Parathyroid adenoma (tissue), 2 donors: ENCODE results near the gene VTA1.
"Not testable (repeated sequence)": the region's sequence is repeated elsewhere in the genome, so short reads cannot be mapped to it uniquely, and the experiment has no call there.

Source experiments
- H2AFZ ChIP-seq: fragments of 300-600 bp; sonication (generic); one replicate; pipeline ENCODE4 v1.7.0; 2017; ENCODE audit warnings: antibody characterized with exemption, mild to moderate bottlenecking
- H3K27ac ChIP-seq: fragments of 300-600 bp; sonication (generic); one replicate; pipeline ENCODE4 v1.7.0; 2017
- H3K27me3 ChIP-seq: fragments of 300-600 bp; sonication (generic); one replicate; pipeline ENCODE4 v1.7.0; 2017; ENCODE audit warnings: low read length; ENCODE audit not compliant: control insufficient read depth, insufficient read depth
- H3K36me3 ChIP-seq: fragments of 300-600 bp; sonication (generic); one replicate; pipeline ENCODE4 v1.7.0; 2017; ENCODE audit warnings: low read length; ENCODE audit not compliant: control insufficient read depth, insufficient read depth
- H3K4me1 ChIP-seq: fragments of 300-600 bp; sonication (generic); one replicate; pipeline ENCODE4 v1.7.0; 2017; ENCODE audit warnings: control low read depth
- H3K4me2 ChIP-seq: fragments of 300-600 bp; sonication (generic); one replicate; pipeline ENCODE4 v1.7.0; 2017; ENCODE audit warnings: low read length
- H3K4me3 ChIP-seq: fragments of 300-600 bp; sonication (generic); one replicate; pipeline ENCODE4 v1.7.0; 2017; ENCODE audit warnings: low read depth, low read length
- H3K79me2 ChIP-seq: fragments of 300-600 bp; sonication (generic); one replicate; pipeline ENCODE4 v1.7.0; 2017; ENCODE audit warnings: control low read depth
- H3K9ac ChIP-seq: fragments of 300-600 bp; sonication (generic); one replicate; pipeline ENCODE4 v1.7.0; 2017; ENCODE audit warnings: mild to moderate bottlenecking
- H3K9me3 ChIP-seq: fragments of 300-600 bp; sonication (generic); one replicate; pipeline ENCODE4 v1.7.0; 2017; ENCODE audit warnings: low read length; ENCODE audit not compliant: control insufficient read depth
- TF ChIP-seq, protein P1 (sequence below): fragments of 300-600 bp; sonication (generic); IDR thresholded peaks from one replicate; pipeline ENCODE4 v1.7.0; 2017; ENCODE audit warnings: antibody characterized with exemption, mild to moderate bottlenecking
- donor health status: primary hyperparathyroidism.

The VTA1 gene

DNA sequence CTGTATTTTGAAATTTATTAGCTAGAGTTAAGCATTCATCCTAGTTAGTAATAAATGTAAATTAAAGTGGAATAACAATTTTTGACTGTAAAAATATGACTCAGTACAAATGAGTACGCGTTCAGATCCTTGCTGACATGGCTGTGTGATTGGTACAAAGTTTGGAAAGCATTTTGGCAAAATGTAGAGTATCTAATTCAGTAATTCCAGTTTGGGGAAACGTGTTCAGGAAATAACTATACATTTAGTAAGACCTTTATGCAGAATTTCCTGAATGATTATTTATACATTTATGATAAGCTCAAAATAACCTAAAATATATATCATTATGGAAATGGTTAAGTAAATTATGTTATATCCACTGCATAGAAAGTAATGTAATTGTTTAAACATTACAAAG lies 8.0 kb downstream of the VTA1 start:
- no peak overlapping the region for H3K9ac ChIP-seq
- no peaks in the 10 kb centered on the region for H3K9me3 ChIP-seq
- no peak overlapping the region for H3K27ac ChIP-seq
- TF ChIP-seq, protein P1, sequence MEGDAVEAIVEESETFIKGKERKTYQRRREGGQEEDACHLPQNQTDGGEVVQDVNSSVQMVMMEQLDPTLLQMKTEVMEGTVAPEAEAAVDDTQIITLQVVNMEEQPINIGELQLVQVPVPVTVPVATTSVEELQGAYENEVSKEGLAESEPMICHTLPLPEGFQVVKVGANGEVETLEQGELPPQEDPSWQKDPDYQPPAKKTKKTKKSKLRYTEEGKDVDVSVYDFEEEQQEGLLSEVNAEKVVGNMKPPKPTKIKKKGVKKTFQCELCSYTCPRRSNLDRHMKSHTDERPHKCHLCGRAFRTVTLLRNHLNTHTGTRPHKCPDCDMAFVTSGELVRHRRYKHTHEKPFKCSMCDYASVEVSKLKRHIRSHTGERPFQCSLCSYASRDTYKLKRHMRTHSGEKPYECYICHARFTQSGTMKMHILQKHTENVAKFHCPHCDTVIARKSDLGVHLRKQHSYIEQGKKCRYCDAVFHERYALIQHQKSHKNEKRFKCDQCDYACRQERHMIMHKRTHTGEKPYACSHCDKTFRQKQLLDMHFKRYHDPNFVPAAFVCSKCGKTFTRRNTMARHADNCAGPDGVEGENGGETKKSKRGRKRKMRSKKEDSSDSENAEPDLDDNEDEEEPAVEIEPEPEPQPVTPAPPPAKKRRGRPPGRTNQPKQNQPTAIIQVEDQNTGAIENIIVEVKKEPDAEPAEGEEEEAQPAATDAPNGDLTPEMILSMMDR, result no peak
- no peak overlapping the region for H3K4me3 ChIP-seq
- no peak overlapping the region for H3K4me2 ChIP-seq
- no peak overlapping the region for H2AFZ ChIP-seq
- H3K4me1 ChIP-seq, result peaks cover 10% of the 10 kb centered on the region
- H3K79me2 ChIP-seq, result peaks cover 23% of the 10 kb centered on the region
- H3K36me3 ChIP-seq, result no peaks in the 10 kb centered on the region
- H3K27me3 ChIP-seq, result no peaks in the 10 kb centered on the region

DNA sequence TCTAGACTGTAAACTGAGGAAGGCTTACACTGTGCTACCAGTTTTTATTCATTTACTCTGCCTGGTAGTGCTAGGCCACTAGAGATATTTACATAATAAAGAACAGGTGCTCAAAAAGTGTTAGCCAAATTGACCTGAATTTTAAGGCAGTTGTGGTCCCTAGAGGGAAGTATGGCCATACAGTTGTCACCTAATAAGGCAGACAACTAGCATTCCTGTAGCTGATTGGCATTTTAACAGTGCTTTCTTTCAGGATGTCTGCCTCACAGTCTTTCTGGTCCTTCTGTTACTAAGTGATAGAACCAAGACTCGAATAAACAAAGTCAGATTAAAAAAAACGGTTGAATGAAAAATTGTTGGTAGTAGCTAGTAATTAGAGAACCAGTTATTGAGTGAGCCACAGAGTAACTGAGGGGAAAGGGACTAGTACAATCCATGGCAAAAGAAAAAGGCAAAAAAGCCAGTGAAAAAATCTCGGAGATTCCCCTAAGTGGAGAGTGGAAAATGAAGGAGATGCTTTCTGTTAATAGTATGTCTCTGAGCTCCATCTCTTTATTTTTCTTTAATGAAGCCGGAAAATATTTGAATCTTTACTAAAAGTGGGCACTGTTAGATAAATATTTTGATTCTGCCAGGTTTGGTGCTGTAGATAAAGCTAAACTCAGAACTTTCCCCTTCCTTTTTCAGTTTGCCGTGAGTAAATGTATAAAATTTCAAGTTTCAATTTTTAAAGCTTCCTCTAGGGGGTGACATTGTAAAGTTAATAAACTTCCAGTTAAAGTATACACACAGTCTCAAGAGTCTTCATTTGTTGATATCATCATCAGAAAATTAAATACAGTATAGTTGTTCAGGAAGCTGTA lies 9.1 kb downstream of the VTA1 start:
- Histone ChIP-seq H3K36me3 (no peaks in the 10 kb centered on the region), H3K9ac (no peak overlapping the region), H3K27ac (no peak overlapping the region), H3K4me2 (no peak overlapping the region), H3K4me1 (peaks cover 10% of the 10 kb centered on the region), H2AFZ (no peak overlapping the region), H3K79me2 (peaks cover 26% of the 10 kb centered on the region), H3K4me3 (no peak overlapping the region), H3K9me3 (no peaks in the 10 kb centered on the region), H3K27me3 (no peaks in the 10 kb centered on the region)
- TF ChIP-seq, protein P1, result peak; percentile 34

DNA sequence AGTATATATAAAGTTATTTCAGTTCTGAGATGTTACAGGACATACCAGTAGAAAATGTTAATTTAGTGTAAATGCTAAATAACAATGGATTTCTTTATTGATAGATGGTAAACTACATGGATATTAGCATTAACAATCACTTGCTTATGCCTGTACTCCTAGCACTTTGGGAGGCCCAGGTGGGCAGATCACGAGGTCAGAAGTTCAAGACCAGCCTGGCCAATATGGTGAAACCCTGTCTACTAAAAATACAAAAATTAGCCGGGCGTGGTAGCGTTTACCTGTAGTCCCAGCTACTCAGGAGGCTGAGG lies 9.7 kb downstream of the VTA1 start:
- not testable (repeated sequence) for H3K4me2 ChIP-seq, H3K4me3 ChIP-seq, H2AFZ ChIP-seq, H3K27ac ChIP-seq, H3K27me3 ChIP-seq, H3K36me3 ChIP-seq, H3K9me3 ChIP-seq, H3K9ac ChIP-seq
- H3K79me2 ChIP-seq, result peaks cover 27% of the 10 kb centered on the region
- peaks cover 10% of the 10 kb centered on the region for H3K4me1 ChIP-seq

DNA sequence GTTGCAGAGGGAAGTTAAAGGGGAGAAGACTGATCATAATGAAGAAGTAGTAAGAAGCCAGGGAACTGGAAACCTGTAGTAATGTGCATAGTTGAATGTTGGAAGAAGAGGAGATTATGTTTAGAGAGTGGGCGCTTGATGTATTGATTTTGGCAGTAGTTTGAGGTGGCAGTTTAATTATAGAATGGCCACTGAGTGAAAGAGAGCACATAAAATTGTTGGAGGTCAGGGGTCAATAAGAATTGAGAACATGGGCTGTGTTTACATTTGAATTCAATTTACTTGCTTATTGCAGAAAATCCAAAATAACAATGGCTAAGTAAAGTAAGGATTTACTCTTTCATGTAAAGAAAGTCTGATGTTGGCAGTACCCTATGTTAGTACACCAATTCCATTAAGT lies 15.7 kb downstream of the VTA1 start:
- Histone ChIP-seq H2AFZ (no peak overlapping the region), H3K36me3 (no peaks in the 10 kb centered on the region), H3K27me3 (no peaks in the 10 kb centered on the region), H3K27ac (no peak overlapping the region), H3K4me2 (no peak overlapping the region), H3K4me3 (no peak overlapping the region), H3K9ac (no peak overlapping the region), H3K4me1 (no peaks in the 10 kb centered on the region), H3K79me2 (peaks cover 26% of the 10 kb centered on the region), H3K9me3 (no peaks in the 10 kb centered on the region)
- TF ChIP-seq, protein P1, result no peak

DNA sequence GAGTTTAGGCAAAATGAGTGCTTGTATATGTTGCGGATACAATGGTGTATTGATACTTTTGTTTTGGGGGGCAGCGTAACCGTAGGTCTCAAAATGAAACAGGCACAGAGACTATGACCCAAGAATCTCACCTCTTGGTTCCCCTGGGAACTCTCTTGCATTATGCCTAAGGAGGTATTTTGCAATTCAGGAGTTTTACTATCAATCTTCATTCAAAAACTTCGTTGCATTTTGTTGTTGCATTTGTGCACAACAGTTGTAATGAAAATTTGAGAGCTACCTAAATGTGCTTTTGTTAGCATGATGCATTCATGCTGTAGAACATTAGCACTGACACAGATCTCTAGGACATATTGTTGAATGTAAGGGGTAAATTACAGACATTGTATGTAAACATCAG lies 18.2 kb downstream of the VTA1 start:
- TF ChIP-seq, protein P1, result no peak
- no peak overlapping the region for H2AFZ ChIP-seq

More for the DNA sequence above, 18.2 kb downstream of the VTA1 start:
- H3K79me2 ChIP-seq, result peaks cover 14% of the 10 kb centered on the region
- no peak overlapping the region for H3K9ac ChIP-seq
- H3K9me3 ChIP-seq, result no peaks in the 10 kb centered on the region
- H3K4me1 ChIP-seq, result no peaks in the 10 kb centered on the region
- H3K36me3 ChIP-seq, result no peaks in the 10 kb centered on the region
- no peak overlapping the region for H3K27ac ChIP-seq
- H3K27me3 ChIP-seq, result no peaks in the 10 kb centered on the region
- H3K4me3 ChIP-seq, result no peak overlapping the region
- no peak overlapping the region for H3K4me2 ChIP-seq
